ENCODE results near the gene KLHL26. TPM values are rescaled to one million over a fixed set of nuclear protein-coding genes. Genes with fewer than 3 reads are reported as not detected.

Gene KLHL26
- total RNA-seq, 1 donor from 2014 or later, result 8.3 TPM

GRCh38 chr19:18704971-18705370, 68.1 kb downstream of the KLHL26 start:
- DNase-seq (ENCODE audit: extremely low spot score in 2 of 2), result no peak
- no peak overlapping the region for H3K27ac ChIP-seq
- no peaks in the 10 kb centered on the region for H3K9me3 ChIP-seq
- H3K4me3 ChIP-seq, result no peak overlapping the region
- TF ChIP-seq CTCF (IDR thresholded peaks at IDR 0.05) (no peak), POLR2A (IDR thresholded peaks at IDR 0.05) (no peak), POLR2AphosphoS5 (IDR thresholded peaks at IDR 0.05; ENCODE audit: insufficient read depth in 1 of 2, low read depth in 1 of 2) (no peak)
- H3K36me3 ChIP-seq, result no peaks in the 10 kb centered on the region
- intact Hi-C loops (cut with DNase I), result loop anchor here (10.0 kb wide), 1 partner anchor 1200 kb away; the partner anchor contains the start of gene ZNF93
- peaks cover 23% of the 10 kb centered on the region for H3K4me1 ChIP-seq
- no peaks in the 10 kb centered on the region for H3K27me3 ChIP-seq

- Histone ChIP-seq H3K9me3 (no peaks in the 10 kb centered on the region), H3K4me3 (no peak overlapping the region), H3K36me3 (no peaks in the 10 kb centered on the region), H3K27ac (no peak overlapping the region), H3K4me1 (peaks cover 27% of the 10 kb centered on the region), H3K27me3 (no peaks in the 10 kb centered on the region)
- intact Hi-C loops (cut with DNase I), result loop anchor here (10.0 kb wide), 1 partner anchor 1196 kb away; the partner anchor contains the start of gene ZNF93
- no peak for DNase-seq (ENCODE audit: extremely low spot score in 2 of 2)
- TF ChIP-seq POLR2A (IDR thresholded peaks at IDR 0.05) (no peak), POLR2AphosphoS5 (IDR thresholded peaks at IDR 0.05; ENCODE audit: insufficient read depth in 1 of 2, low read depth in 1 of 2) (no peak), CTCF (IDR thresholded peaks at IDR 0.05) (no peak)
These were observed 71.8 kb downstream of the KLHL26 start for GRCh38 chr19:18708452-18709231.

GRCh38 chr19:18709546-18709945, 72.7 kb downstream of the KLHL26 start:
- intact Hi-C loops (cut with DNase I), result loop anchor here (10.0 kb wide), 1 partner anchor 1195 kb away; the partner anchor contains the start of gene ZNF93
- Histone ChIP-seq H3K4me1 (peaks cover 27% of the 10 kb centered on the region), H3K9me3 (no peaks in the 10 kb centered on the region), H3K36me3 (no peaks in the 10 kb centered on the region), H3K4me3 (no peak overlapping the region), H3K27me3 (no peaks in the 10 kb centered on the region), H3K27ac (no peak overlapping the region)
- TF ChIP-seq CTCF (IDR thresholded peaks at IDR 0.05) (no peak), POLR2A (IDR thresholded peaks at IDR 0.05) (no peak), POLR2AphosphoS5 (IDR thresholded peaks at IDR 0.05; ENCODE audit: insufficient read depth in 1 of 2, low read depth in 1 of 2) (no peak)
- DNase-seq (ENCODE audit: extremely low spot score in 2 of 2), result no peak

- Histone ChIP-seq H3K4me3 (no peak overlapping the region), H3K27ac (no peak overlapping the region), H3K4me1 (peaks cover 27% of the 10 kb centered on the region), H3K27me3 (no peaks in the 10 kb centered on the region), H3K36me3 (no peaks in the 10 kb centered on the region), H3K9me3 (no peaks in the 10 kb centered on the region)
- intact Hi-C loops (cut with DNase I), result no loop called here
- no peak for TF ChIP-seq POLR2AphosphoS5 (IDR thresholded peaks at IDR 0.05; ENCODE audit: insufficient read depth in 1 of 2, low read depth in 1 of 2)
- TF ChIP-seq CTCF (IDR thresholded peaks at IDR 0.05), result no peak
- TF ChIP-seq POLR2A (IDR thresholded peaks at IDR 0.05), result no peak
- DNase-seq (ENCODE audit: extremely low spot score in 2 of 2), result no peak
These were observed 73.4 kb downstream of the KLHL26 start for GRCh38 chr19:18710186-18710585.

Data from vagina (tissue), 2 donors.